GM12801 (cell line): ENCODE measurements around the gene HOMER1.

Experiments used
- CTCF ChIP-seq: IDR thresholded peaks from one replicate; pipeline ENCODE4 v1.5.1; 2011; ENCODE audit warnings: control low read depth; ENCODE audit not compliant: insufficient read length; ENCODE audit errors: extremely low read depth

Gene HOMER1

GRCh38 chr5:79464695-79465332 lies 49.1 kb downstream of the HOMER1 start:
- no peak for TF ChIP-seq CTCF

- no peak for TF ChIP-seq CTCF
Measured at GRCh38 chr5:79464278-79464677, 49.7 kb downstream of the HOMER1 start.

- no peak for TF ChIP-seq CTCF
Measured at GRCh38 chr5:79459626-79460025, 54.3 kb downstream of the HOMER1 start.

GRCh38 chr5:79456890-79457583 lies 56.9 kb downstream of the HOMER1 start:
- TF ChIP-seq CTCF, result no peak

- TF ChIP-seq CTCF, result no peak
Measured at GRCh38 chr5:79456400-79456799, 57.5 kb downstream of the HOMER1 start.

- no peak for TF ChIP-seq CTCF
Measured at GRCh38 chr5:79454043-79454442, 59.9 kb downstream of the HOMER1 start.

GRCh38 chr5:79448336-79448735 lies 65.6 kb downstream of the HOMER1 start:
- no peak for TF ChIP-seq CTCF
